Activated naive CD4-positive, alpha-beta T cell treated with anti-CD3 and anti-CD28 coated beads, Interleukin-2, amount 50 U/mL, for 72 hours (primary cell): ENCODE measurements around the gene ACOXL. TPM values are rescaled to one million over a fixed set of nuclear protein-coding genes. Genes with fewer than 3 reads are reported as not detected.

ENCODE experiments used
- ATAC-seq, 2 donors: fragments of 150-1000 bp; cut with Tn5 transposase; 2 replicates each; pipeline ENCODE4 v1.10.0; 2021; ENCODE audit warnings: mild to moderate bottlenecking in 2 of 2, moderate library complexity in 2 of 2
- DNase-seq, 2 donors: peaks; one replicate each; pipeline ENCODE4 v3.0.0; 2021 to 2022; ENCODE audit warnings: low spot score in 2 of 2
- H3K27ac Mint-ChIP-seq, 2 donors: one replicate each; pipeline ENCODE4 v1.8.0; 2022; ENCODE audit warnings: mild to moderate bottlenecking in 2 of 2, mixed read lengths in 2 of 2
- H3K36me3 Mint-ChIP-seq, 2 donors: one replicate each; pipeline ENCODE4 v1.8.0; 2022; ENCODE audit warnings: mixed read lengths in 2 of 2
- H3K9me3 Mint-ChIP-seq, 2 donors: one replicate each; pipeline ENCODE4 v1.8.0; 2022; ENCODE audit warnings: mixed read lengths in 2 of 2
- total RNA-seq, 2 donors: library from RNA; stranded (reverse); gene quantifications; one replicate each; pipeline ENCODE4 v1.2.3, GENCODE V29; 2022

The ACOXL gene
- total RNA-seq, 2 donors from 2014 or later, result 0.16 TPM; not detected in 1

GRCh38 chr2:110796716-110797301 lies 64.4 kb downstream of the ACOXL start:
- ATAC-seq, result no peak
- Mint-ChIP-seq H3K27ac (no peak overlapping the region), H3K9me3 (peaks cover 0 to 6% of the 10 kb centered on the region in 2 donors), H3K36me3 (no peaks in the 10 kb centered on the region)
- no peak for DNase-seq

GRCh38 chr2:110799376-110799775 lies 67.0 kb downstream of the ACOXL start:
- DNase-seq, result no peak
- Mint-ChIP-seq H3K9me3 (peaks cover 0 to 9% of the 10 kb centered on the region in 2 donors), H3K36me3 (no peaks in the 10 kb centered on the region), H3K27ac (no peak overlapping the region)
- ATAC-seq, result no peak

- H3K9me3 Mint-ChIP-seq, result peaks cover 0 to 11% of the 10 kb centered on the region in 2 donors
- H3K27ac Mint-ChIP-seq, result no peak overlapping the region
- DNase-seq (no peak), ATAC-seq (no peak)
- no peaks in the 10 kb centered on the region for H3K36me3 Mint-ChIP-seq
Observed at GRCh38 chr2:110800611-110801402, 68.4 kb downstream of the ACOXL start.

- H3K9me3 Mint-ChIP-seq, result peaks cover 0 to 11% of the 10 kb centered on the region in 2 donors
- DNase-seq, result no peak
- H3K27ac Mint-ChIP-seq, result no peak overlapping the region
- no peaks in the 10 kb centered on the region for H3K36me3 Mint-ChIP-seq
- no peak for ATAC-seq
Observed at GRCh38 chr2:110802208-110802932, 70.0 kb downstream of the ACOXL start.

GRCh38 chr2:110804433-110804832 lies 72.1 kb downstream of the ACOXL start:
- DNase-seq (no peak), ATAC-seq (no peak)
- Mint-ChIP-seq H3K27ac (no peak overlapping the region), H3K36me3 (no peaks in the 10 kb centered on the region), H3K9me3 (peaks cover 0 to 11% of the 10 kb centered on the region in 2 donors)

- Mint-ChIP-seq H3K36me3 (no peaks in the 10 kb centered on the region), H3K27ac (no peak overlapping the region), H3K9me3 (peaks cover 0 to 11% of the 10 kb centered on the region in 2 donors)
- ATAC-seq, result peak; percentile 99
- peak; percentile 47 to 80 for DNase-seq
Observed at GRCh38 chr2:110804915-110805314, 72.5 kb downstream of the ACOXL start.

GRCh38 chr2:110805894-110806452 lies 73.6 kb downstream of the ACOXL start:
- H3K9me3 Mint-ChIP-seq, result peaks cover 0 to 5% of the 10 kb centered on the region in 2 donors
- no peaks in the 10 kb centered on the region for H3K36me3 Mint-ChIP-seq
- DNase-seq (no peak), ATAC-seq (no peak)
- no peak overlapping the region for H3K27ac Mint-ChIP-seq

- H3K36me3 Mint-ChIP-seq, result no peaks in the 10 kb centered on the region
- H3K27ac Mint-ChIP-seq, result no peak overlapping the region
- DNase-seq, result no peak
Observed at GRCh38 chr2:110807522-110807921, 75.1 kb downstream of the ACOXL start.

GRCh38 chr2:110810404-110810803 lies 78.0 kb downstream of the ACOXL start:
- no peak for ATAC-seq
- H3K27ac Mint-ChIP-seq, result no peak overlapping the region
- H3K36me3 Mint-ChIP-seq, result no peaks in the 10 kb centered on the region
- no peak for DNase-seq
- H3K9me3 Mint-ChIP-seq, result no peaks in the 10 kb centered on the region

More at GRCh38 chr2:110807522-110807921, 75.1 kb downstream of the ACOXL start:
- ATAC-seq, result no peak
- H3K9me3 Mint-ChIP-seq, result peaks cover 0 to 5% of the 10 kb centered on the region in 2 donors

GRCh38 chr2:110812726-110813645 lies 80.6 kb downstream of the ACOXL start:
- peak in 1 of 2 donors; percentile 63 for ATAC-seq
- H3K36me3 Mint-ChIP-seq, result no peaks in the 10 kb centered on the region
- H3K9me3 Mint-ChIP-seq, result no peaks in the 10 kb centered on the region
- no peak for DNase-seq
- H3K27ac Mint-ChIP-seq, result no peak overlapping the region

GRCh38 chr2:110813896-110814295 lies 81.5 kb downstream of the ACOXL start:
- no peak overlapping the region for H3K27ac Mint-ChIP-seq
- no peaks in the 10 kb centered on the region for H3K36me3 Mint-ChIP-seq
- ATAC-seq (no peak), DNase-seq (no peak)
- no peaks in the 10 kb centered on the region for H3K9me3 Mint-ChIP-seq

GRCh38 chr2:110815938-110816337 lies 83.6 kb downstream of the ACOXL start:
- no peak overlapping the region for H3K27ac Mint-ChIP-seq
- no peak for DNase-seq
- no peak for ATAC-seq
- H3K9me3 Mint-ChIP-seq, result no peaks in the 10 kb centered on the region
- no peaks in the 10 kb centered on the region for H3K36me3 Mint-ChIP-seq

GRCh38 chr2:110816404-110817365 lies 84.3 kb downstream of the ACOXL start:
- Mint-ChIP-seq H3K36me3 (no peaks in the 10 kb centered on the region), H3K9me3 (no peaks in the 10 kb centered on the region), H3K27ac (no peak overlapping the region)
- no peak for ATAC-seq
- DNase-seq, result no peak

GRCh38 chr2:110818767-110819481 lies 86.6 kb downstream of the ACOXL start:
- Mint-ChIP-seq H3K27ac (no peak overlapping the region), H3K9me3 (peaks cover 0 to 2% of the 10 kb centered on the region in 2 donors), H3K36me3 (peaks cover 5% of the 10 kb centered on the region in 2 donors)
- DNase-seq (no peak), ATAC-seq (no peak)
